ENCODE results near the gene TTR.

- TF ChIP-seq POLR2A (IDR thresholded peaks at IDR 0.05) (no peak), CTCF (IDR thresholded peaks at IDR 0.05) (no peak), EP300 (IDR thresholded peaks at IDR 0.05) (no peak)
Measured at GRCh38 chr18:31626409-31626808, 34.7 kb downstream of the TTR start.
